Large intestine (tissue), 3 donors: ENCODE measurements around the gene SLC38A10. TPM values are rescaled to one million over a fixed set of nuclear protein-coding genes. Genes with fewer than 3 reads are reported as not detected.

Experiments
- DNase-seq, 2 donors: peaks; one replicate each; pipeline versions ENCODE4 v3.0.0 to v3.0.0-alpha.2; 2013
- H3K27ac ChIP-seq: one replicate; pipeline ENCODE4 v1.5.1; 2013; ENCODE audit warnings: low read length
- H3K27me3 ChIP-seq: 2 replicates; pipeline ENCODE4 v1.6.1; 2013; ENCODE audit warnings: low read length; ENCODE audit not compliant: control insufficient read depth, insufficient read depth
- H3K36me3 ChIP-seq: 2 replicates; pipeline ENCODE4 v1.6.1; 2013; ENCODE audit warnings: low read length; ENCODE audit not compliant: control insufficient read depth, insufficient read depth
- H3K4me1 ChIP-seq: one replicate; pipeline ENCODE4 v1.6.1; 2013; ENCODE audit warnings: low read length; ENCODE audit not compliant: control insufficient read depth, insufficient read depth
- H3K4me3 ChIP-seq: one replicate; pipeline ENCODE4 v1.5.1; 2013; ENCODE audit warnings: low read length
- H3K9me3 ChIP-seq: one replicate; pipeline ENCODE4 v1.6.1; 2013; ENCODE audit warnings: mild to moderate bottlenecking, low read depth, low read length, moderate library complexity; ENCODE audit not compliant: control insufficient read depth
- WGBS: methylation state at CpG from one replicate; pipeline ENCODE4 v1.1.5; 2013; ENCODE audit warnings: low lambda C conversion rate; ENCODE audit not compliant: insufficient coverage; 5-methylcytosine and 5-hydroxymethylcytosine counted together
- polyA plus RNA-seq: library from polyadenylated mRNA; unstranded; fragments of 120-200 nt; gene quantifications from one replicate; pipeline ENCODE4 v1.2.1, GENCODE V29; 2013

SLC38A10 gene
- polyA plus RNA-seq, 1 donor = 86.5 TPM

GRCh38 chr17:81261096-81261495 lies 34.0 kb downstream of the SLC38A10 start:
- no peak for DNase-seq
- H3K4me1 ChIP-seq = peaks cover 3% of the 10 kb centered on the region
- H3K27ac ChIP-seq = no peak overlapping the region
- peaks cover 90% of the 10 kb centered on the region for H3K36me3 ChIP-seq
- H3K27me3 ChIP-seq = no peaks in the 10 kb centered on the region
- no peaks in the 10 kb centered on the region for H3K9me3 ChIP-seq
- H3K4me3 ChIP-seq = no peak overlapping the region
- WGBS = no CpG with 5 or more reads among the region's 18 CpGs

GRCh38 chr17:81260641-81261040 lies 34.5 kb downstream of the SLC38A10 start:
- WGBS = no CpG with 5 or more reads among the region's 19 CpGs
- no peaks in the 10 kb centered on the region for H3K9me3 ChIP-seq
- no peak for DNase-seq
- no peak overlapping the region for H3K27ac ChIP-seq
- peaks cover 6% of the 10 kb centered on the region for H3K4me1 ChIP-seq
- no peaks in the 10 kb centered on the region for H3K27me3 ChIP-seq
- peaks cover 89% of the 10 kb centered on the region for H3K36me3 ChIP-seq
- no peak overlapping the region for H3K4me3 ChIP-seq

DNA sequence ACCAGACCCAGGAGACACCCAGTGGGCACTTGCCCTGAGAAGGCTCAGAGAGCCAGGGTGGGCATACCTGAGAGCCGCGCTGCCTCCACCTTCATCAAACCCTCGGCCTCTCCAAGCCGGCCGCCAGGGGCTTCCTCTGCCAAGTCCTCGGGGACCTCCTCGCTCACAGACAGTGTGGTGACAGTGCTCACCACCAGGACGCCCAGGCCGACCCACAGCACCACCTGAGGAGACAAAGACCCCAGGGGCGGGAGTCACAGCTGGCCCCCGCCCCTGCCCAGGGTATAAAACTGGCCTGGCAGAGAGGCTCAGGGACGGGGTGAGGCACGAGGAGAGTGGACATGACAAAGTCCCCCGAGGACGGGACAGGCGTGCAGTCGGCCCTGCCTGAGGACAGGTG lies 34.9 kb downstream of the SLC38A10 start:
- Histone ChIP-seq H3K4me3 (no peak overlapping the region), H3K36me3 (peaks cover 85% of the 10 kb centered on the region), H3K27ac (no peak overlapping the region), H3K9me3 (no peaks in the 10 kb centered on the region), H3K4me1 (peaks cover 11% of the 10 kb centered on the region), H3K27me3 (no peaks in the 10 kb centered on the region)
- no peak for DNase-seq
- WGBS = no CpG with 5 or more reads among the region's 17 CpGs

DNA sequence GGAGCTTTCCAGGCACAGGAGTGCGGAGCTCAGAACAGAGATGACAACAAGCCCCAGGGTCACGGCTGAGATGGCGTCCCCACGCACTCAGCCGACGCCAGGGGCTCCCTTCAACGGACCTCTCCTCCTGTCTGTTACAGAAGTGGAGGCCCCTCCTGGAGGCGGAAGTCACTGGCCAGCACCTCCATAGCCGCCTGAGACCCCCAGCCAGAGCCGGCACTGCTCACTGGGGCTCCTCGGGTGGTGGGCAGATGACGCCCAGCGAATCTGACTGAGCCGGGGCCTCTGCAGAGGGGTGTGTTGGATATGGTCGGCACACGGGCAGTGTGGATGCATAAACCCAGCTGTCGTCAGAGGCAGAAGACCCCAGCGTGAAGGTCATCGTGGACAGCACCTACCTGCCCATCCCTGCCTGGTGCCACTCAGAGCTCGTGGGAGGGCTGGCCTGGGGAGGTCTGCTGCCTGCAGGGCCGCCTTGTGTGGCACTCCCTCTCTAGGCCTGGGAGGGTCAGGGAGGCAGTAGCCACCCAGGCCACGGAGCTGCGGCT lies 36.0 kb downstream of the SLC38A10 start:
- no peak overlapping the region for H3K27ac ChIP-seq
- DNase-seq = no peak
- peaks cover 20% of the 10 kb centered on the region for H3K4me1 ChIP-seq
- H3K4me3 ChIP-seq = no peak overlapping the region
- no peaks in the 10 kb centered on the region for H3K9me3 ChIP-seq
- WGBS = no CpG with 5 or more reads among the region's 23 CpGs
- no peaks in the 10 kb centered on the region for H3K27me3 ChIP-seq
- H3K36me3 ChIP-seq = peaks cover 76% of the 10 kb centered on the region

DNA sequence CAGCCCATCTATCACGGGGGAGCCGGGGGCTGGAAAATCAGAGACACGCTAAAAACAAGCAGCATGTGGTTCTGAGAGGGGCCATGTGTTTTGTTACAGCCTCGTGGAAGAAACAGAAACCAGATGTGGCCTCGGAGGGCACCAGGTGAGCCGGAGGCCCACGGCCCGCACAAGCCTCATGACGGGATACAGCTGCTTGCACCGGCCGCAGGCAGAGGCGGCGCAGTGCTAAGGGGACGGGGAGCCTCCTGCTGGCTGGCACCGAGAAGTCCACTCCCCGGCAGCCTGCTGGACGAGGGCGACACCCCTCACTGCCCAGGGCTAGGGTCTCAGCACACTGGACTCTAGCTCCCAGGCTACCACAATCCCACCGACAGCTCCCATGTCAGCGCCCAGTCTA lies 36.8 kb downstream of the SLC38A10 start:
- WGBS = no CpG with 5 or more reads among the region's 20 CpGs
- peaks cover 68% of the 10 kb centered on the region for H3K36me3 ChIP-seq
- no peak overlapping the region for H3K27ac ChIP-seq
- H3K27me3 ChIP-seq = no peaks in the 10 kb centered on the region
- peaks cover 22% of the 10 kb centered on the region for H3K4me1 ChIP-seq
- no peak overlapping the region for H3K4me3 ChIP-seq
- no peaks in the 10 kb centered on the region for H3K9me3 ChIP-seq
- no peak for DNase-seq

DNA sequence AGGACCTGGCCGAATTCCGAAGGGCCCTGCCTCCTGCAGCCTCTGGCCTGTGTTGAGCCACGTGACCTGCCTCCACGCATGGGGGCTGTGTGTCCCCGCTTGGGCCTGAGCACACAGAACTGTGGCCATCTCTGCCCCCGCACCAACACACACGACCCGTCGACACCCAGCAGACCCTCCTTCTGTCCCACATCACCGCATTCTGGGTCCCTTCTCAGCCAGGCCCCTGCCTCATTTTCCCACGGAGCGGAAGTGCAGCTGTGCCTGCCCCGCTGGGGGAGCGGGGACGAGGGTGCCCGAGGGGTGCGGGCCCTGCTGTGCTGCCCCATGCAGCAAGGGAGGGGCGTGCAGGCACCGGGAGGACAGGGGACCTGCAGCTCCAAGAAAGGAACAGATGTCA lies 37.6 kb downstream of the SLC38A10 start:
- Histone ChIP-seq H3K9me3 (no peaks in the 10 kb centered on the region), H3K27ac (no peak overlapping the region), H3K36me3 (peaks cover 62% of the 10 kb centered on the region), H3K4me3 (no peak overlapping the region), H3K27me3 (no peaks in the 10 kb centered on the region), H3K4me1 (peaks cover 30% of the 10 kb centered on the region)
- no peak for DNase-seq
- WGBS = no CpG with 5 or more reads among the region's 19 CpGs

GRCh38 chr17:81256616-81257015 lies 38.5 kb downstream of the SLC38A10 start:
- Histone ChIP-seq H3K27ac (no peak overlapping the region), H3K4me3 (no peak overlapping the region), H3K4me1 (peaks cover 39% of the 10 kb centered on the region), H3K36me3 (peaks cover 61% of the 10 kb centered on the region), H3K9me3 (no peaks in the 10 kb centered on the region), H3K27me3 (no peaks in the 10 kb centered on the region)
- no peak for DNase-seq
- no CpG with 5 or more reads among the region's 12 CpGs for WGBS

DNA sequence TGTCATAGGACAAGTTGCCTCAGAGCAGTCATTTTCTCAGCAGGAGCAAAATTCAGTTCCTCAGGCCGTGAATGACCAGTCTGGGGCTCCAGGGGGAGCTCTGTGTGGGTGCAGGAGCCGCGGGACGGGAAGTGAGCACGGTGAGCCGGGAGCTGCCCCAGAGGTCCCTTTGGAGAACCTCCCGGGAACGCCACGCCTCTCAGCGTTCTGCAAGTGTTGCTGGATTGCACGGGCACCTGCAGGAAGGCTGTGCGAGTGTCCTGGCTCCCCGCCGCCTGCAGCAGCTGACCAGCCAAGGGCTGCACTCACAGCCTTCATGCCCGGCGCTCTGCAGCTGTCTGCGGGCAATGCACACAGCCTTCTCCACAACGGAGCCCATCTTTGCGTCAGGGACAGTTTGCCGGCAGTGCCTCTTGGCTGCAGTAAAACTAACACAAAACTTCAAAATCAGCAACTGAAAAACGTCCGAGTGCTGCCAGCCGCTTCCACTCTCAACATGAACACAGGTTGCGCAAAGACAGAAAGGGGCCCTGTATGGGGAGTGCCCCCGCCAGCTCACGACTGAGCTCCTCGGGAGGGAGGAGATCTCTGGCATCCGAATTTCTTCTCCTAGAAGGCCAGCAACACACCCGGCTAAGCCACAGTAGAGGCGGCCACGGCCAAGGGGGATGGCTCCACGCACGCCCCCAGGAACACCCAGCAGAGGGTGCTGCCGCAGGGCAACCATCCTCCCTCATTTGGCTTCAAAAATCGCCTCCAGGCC lies 40.0 kb downstream of the SLC38A10 start:
- WGBS = no CpG with 5 or more reads among the region's 35 CpGs
- DNase-seq = peak; percentile 80 to 87
- Histone ChIP-seq H3K4me1 (peaks cover 54% of the 10 kb centered on the region), H3K4me3 (peak overlapping the region; percentile 19), H3K27ac (peak overlapping the region; percentile 60), H3K9me3 (peaks cover 2% of the 10 kb centered on the region), H3K36me3 (peaks cover 58% of the 10 kb centered on the region), H3K27me3 (no peaks in the 10 kb centered on the region)

DNA sequence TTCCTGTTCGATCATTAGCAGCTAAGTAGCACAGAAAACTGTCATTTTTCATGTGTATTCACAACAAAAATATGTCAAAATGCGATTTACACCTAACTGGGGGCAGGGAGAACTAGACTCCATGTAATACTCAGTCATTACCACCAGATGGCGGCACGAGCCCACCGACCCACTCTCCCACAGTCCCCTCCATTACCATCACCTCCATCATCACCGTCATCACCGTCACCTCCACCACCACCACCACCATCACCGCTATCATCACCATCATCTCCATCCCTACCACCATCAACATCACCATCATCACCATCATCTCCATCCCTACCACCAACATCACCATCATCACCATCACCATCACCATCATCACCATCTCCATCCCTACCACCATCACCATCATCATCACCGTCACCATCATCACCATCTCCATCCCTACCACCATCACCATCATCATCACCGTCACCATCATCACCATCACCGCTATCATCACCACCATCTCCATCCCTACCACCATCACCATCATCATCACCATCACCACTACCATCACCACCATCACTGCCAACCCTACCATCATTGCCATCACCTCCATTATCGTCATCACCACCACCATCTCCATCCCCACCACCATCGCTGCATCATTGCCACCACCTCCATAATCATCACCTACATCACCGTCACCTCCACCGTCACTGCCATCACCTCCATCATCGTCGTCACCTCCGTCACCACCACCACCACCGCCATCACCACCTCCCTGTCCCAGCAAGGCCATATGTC lies 41.6 kb downstream of the SLC38A10 start:
- WGBS = 83% methylated on average over 5 of the region's 19 CpGs
- no peak overlapping the region for H3K27ac ChIP-seq
- DNase-seq = no peak
- no peak overlapping the region for H3K4me3 ChIP-seq
- peaks cover 55% of the 10 kb centered on the region for H3K36me3 ChIP-seq
- peaks cover 11% of the 10 kb centered on the region for H3K9me3 ChIP-seq
- peaks cover 54% of the 10 kb centered on the region for H3K4me1 ChIP-seq
- H3K27me3 ChIP-seq = no peaks in the 10 kb centered on the region

- Histone ChIP-seq H3K4me3 (no peak overlapping the region), H3K36me3 (peaks cover 51% of the 10 kb centered on the region), H3K27me3 (no peaks in the 10 kb centered on the region), H3K4me1 (peaks cover 54% of the 10 kb centered on the region), H3K9me3 (peaks cover 11% of the 10 kb centered on the region), H3K27ac (peak overlapping the region; percentile 53)
- DNase-seq = no peak
- no CpG with 5 or more reads among the region's 15 CpGs for WGBS
These were observed 42.1 kb downstream of the SLC38A10 start for GRCh38 chr17:81252987-81253329.
